ENCODE results near the gene MCAT. TPM values are rescaled to one million over a fixed set of nuclear protein-coding genes. Genes with fewer than 3 reads are reported as not detected.

Gene MCAT
- total and polyA plus RNA-seq, 2 experiments from 2014 or later = 16.0 to 18.2 TPM

- Histone ChIP-seq H3K9ac (0 out of 2 replicates have a peak overlapping the region, but pooled peaks have one; percentile 18), H3K4me1 (ENCODE audit: insufficient read depth) (peaks cover 15% of the 10 kb centered on the region; the same call in 1 of the 2 replicates), H3K79me2 (ENCODE audit: insufficient read depth) (peaks cover 71% of the 10 kb centered on the region), H3K27ac (no peak overlapping the region), H3K4me2 (ENCODE audit: unreplicated experiment) (no peak overlapping the region), H3K9me3 (ENCODE audit: low read depth) (no peaks in the 10 kb centered on the region), H3K27me3 (replicated peaks; ENCODE audit: insufficient read depth) (no peaks in the 10 kb centered on the region), H3K4me3 (no peak overlapping the region), H3K9me2 (ENCODE audit: insufficient read depth) (no peaks in the 10 kb centered on the region), H4K20me1 (ENCODE audit: insufficient read depth) (peaks cover 5% of the 10 kb centered on the region; the same call in 1 of the 2 replicates), H3K36me3 (ENCODE audit: low read depth) (peaks cover 17% of the 10 kb centered on the region; the same call in 1 of the 2 replicates), H2AFZ (no peak overlapping the region), H3F3A (ENCODE audit: insufficient read depth) (no peaks in the 10 kb centered on the region)
- TF ChIP-seq EZH2 (IDR thresholded peaks at IDR 0.05; ENCODE audit: insufficient read depth, poor library complexity, severe bottlenecking) (no peak), EZH2phosphoT487 (IDR thresholded peaks at IDR 0.05; ENCODE audit: insufficient read depth, low read depth) (no peak)
- no peak for DNase-seq
- in situ Hi-C loops (cut with MboI) = no loop called here
- 77 to 79% methylated on average over 9 of the region's 9 CpGs for WGBS, 2 experiments (ENCODE audit: low coverage in 1 of 2, low lambda C conversion rate in 2 of 2, missing lambda C conversion rate in 2 of 2)
Measured at GRCh38 chr22:43157874-43158546, 14.8 kb upstream of the MCAT start.

- DNase-seq = no peak
- no peak overlapping the region for H3K27ac ChIP-seq
- no peak overlapping the region for H3K4me2 ChIP-seq (ENCODE audit: unreplicated experiment)
- 81 to 83% methylated on average over 11 to 12 of the region's 12 CpGs for WGBS, 2 experiments (ENCODE audit: low coverage in 1 of 2, low lambda C conversion rate in 2 of 2, missing lambda C conversion rate in 2 of 2)
- no peak overlapping the region for H2AFZ ChIP-seq
- H4K20me1 ChIP-seq (ENCODE audit: insufficient read depth) = peaks cover 5% of the 10 kb centered on the region; the same call in 1 of the 2 replicates
- H3K79me2 ChIP-seq (ENCODE audit: insufficient read depth) = peaks cover 87% of the 10 kb centered on the region
- H3K9me3 ChIP-seq (ENCODE audit: low read depth) = no peaks in the 10 kb centered on the region
- peaks cover 15% of the 10 kb centered on the region; the same call in 1 of the 2 replicates for H3K4me1 ChIP-seq (ENCODE audit: insufficient read depth)
- TF ChIP-seq EZH2 (IDR thresholded peaks at IDR 0.05; ENCODE audit: insufficient read depth, poor library complexity, severe bottlenecking) (no peak), EZH2phosphoT487 (IDR thresholded peaks at IDR 0.05; ENCODE audit: insufficient read depth, low read depth) (no peak)
- in situ Hi-C loops (cut with MboI) = no loop called here
- H3F3A ChIP-seq (ENCODE audit: insufficient read depth) = no peaks in the 10 kb centered on the region
- no peak overlapping the region for H3K4me3 ChIP-seq
- no peaks in the 10 kb centered on the region for H3K9me2 ChIP-seq (ENCODE audit: insufficient read depth)
- no peak overlapping the region for H3K9ac ChIP-seq
- peaks cover 4% of the 10 kb centered on the region; the same call in 1 of the 2 replicates for H3K36me3 ChIP-seq (ENCODE audit: low read depth)
- no peaks in the 10 kb centered on the region for H3K27me3 ChIP-seq (replicated peaks; ENCODE audit: insufficient read depth)
Measured at GRCh38 chr22:43156413-43156812, 13.2 kb upstream of the MCAT start.

- peaks cover 85% of the 10 kb centered on the region for H3K79me2 ChIP-seq (ENCODE audit: insufficient read depth)
- DNase-seq = peak; percentile 56
Measured at GRCh38 chr22:43155789-43156188, 12.6 kb upstream of the MCAT start.

GRCh38 chr22:43154887-43155536 lies 11.8 kb upstream of the MCAT start:
- Histone ChIP-seq H3K27ac (no peak overlapping the region), H3K4me3 (no peak overlapping the region; the same call in 1 of the 2 replicates), H2AFZ (no peak overlapping the region), H3K4me1 (ENCODE audit: insufficient read depth) (peaks cover 15% of the 10 kb centered on the region; the same call in 1 of the 2 replicates), H3K36me3 (ENCODE audit: low read depth) (no peaks in the 10 kb centered on the region), H4K20me1 (ENCODE audit: insufficient read depth) (peaks cover 5% of the 10 kb centered on the region; the same call in 1 of the 2 replicates), H3F3A (ENCODE audit: insufficient read depth) (no peaks in the 10 kb centered on the region), H3K27me3 (replicated peaks; ENCODE audit: insufficient read depth) (no peaks in the 10 kb centered on the region), H3K9me3 (ENCODE audit: low read depth) (no peaks in the 10 kb centered on the region), H3K9me2 (ENCODE audit: insufficient read depth) (no peaks in the 10 kb centered on the region), H3K4me2 (ENCODE audit: unreplicated experiment) (no peak overlapping the region), H3K79me2 (ENCODE audit: insufficient read depth) (peaks cover 78% of the 10 kb centered on the region), H3K9ac (no peak overlapping the region; the same call in 1 of the 2 replicates)
- peak; percentile 60 for DNase-seq
- TF ChIP-seq EZH2phosphoT487 (IDR thresholded peaks at IDR 0.05; ENCODE audit: insufficient read depth, low read depth) = no peak
- TF ChIP-seq EZH2 (IDR thresholded peaks at IDR 0.05; ENCODE audit: insufficient read depth, poor library complexity, severe bottlenecking) = no peak
- in situ Hi-C loops (cut with MboI) = no loop called here
- 52 to 60% methylated on average over 20 to 27 of the region's 27 CpGs for WGBS, 2 experiments (ENCODE audit: low coverage in 1 of 2, low lambda C conversion rate in 2 of 2, missing lambda C conversion rate in 2 of 2)

More at GRCh38 chr22:43155789-43156188, 12.6 kb upstream of the MCAT start:
- Histone ChIP-seq H3K4me1 (ENCODE audit: insufficient read depth) (peaks cover 15% of the 10 kb centered on the region; the same call in 1 of the 2 replicates), H3K27ac (no peak overlapping the region), H3K9me3 (ENCODE audit: low read depth) (no peaks in the 10 kb centered on the region), H3K9ac (no peak overlapping the region), H3K36me3 (ENCODE audit: low read depth) (peaks cover 3% of the 10 kb centered on the region; the same call in 1 of the 2 replicates), H2AFZ (no peak overlapping the region), H3K4me3 (no peak overlapping the region), H3K9me2 (ENCODE audit: insufficient read depth) (no peaks in the 10 kb centered on the region), H3K4me2 (ENCODE audit: unreplicated experiment) (no peak overlapping the region), H3K27me3 (replicated peaks; ENCODE audit: insufficient read depth) (no peaks in the 10 kb centered on the region), H3F3A (ENCODE audit: insufficient read depth) (no peaks in the 10 kb centered on the region), H4K20me1 (ENCODE audit: insufficient read depth) (peaks cover 5% of the 10 kb centered on the region; the same call in 1 of the 2 replicates)
- TF ChIP-seq EZH2phosphoT487 (IDR thresholded peaks at IDR 0.05; ENCODE audit: insufficient read depth, low read depth) = no peak
- TF ChIP-seq EZH2 (IDR thresholded peaks at IDR 0.05; ENCODE audit: insufficient read depth, poor library complexity, severe bottlenecking) = no peak
- 63 to 77% methylated on average over 4 to 5 of the region's 5 CpGs for WGBS, 2 experiments (ENCODE audit: low coverage in 1 of 2, low lambda C conversion rate in 2 of 2, missing lambda C conversion rate in 2 of 2)
- in situ Hi-C loops (cut with MboI) = no loop called here
